Posterior cingulate gyrus (tissue), 11 donors: Measurements from ENCODE around the gene RASA2.
A peak's percentile ranks its signal among the peaks of the same experiment; 100 is the strongest.

Experiments
- DNase-seq, 10 donors: peaks; one replicate each; pipeline versions ENCODE4 v3.0.0 to v3.0.0-alpha.2; 2020 to 2021; ENCODE audit warnings: mixed read lengths in 3 of 10
- intact Hi-C: fragments of 100-400 bp; cut with DNase I; formaldehyde crosslinking; loops from one replicate; pipeline ENCODE4 v1.15.1; 2023

The RASA2 gene, protein sequence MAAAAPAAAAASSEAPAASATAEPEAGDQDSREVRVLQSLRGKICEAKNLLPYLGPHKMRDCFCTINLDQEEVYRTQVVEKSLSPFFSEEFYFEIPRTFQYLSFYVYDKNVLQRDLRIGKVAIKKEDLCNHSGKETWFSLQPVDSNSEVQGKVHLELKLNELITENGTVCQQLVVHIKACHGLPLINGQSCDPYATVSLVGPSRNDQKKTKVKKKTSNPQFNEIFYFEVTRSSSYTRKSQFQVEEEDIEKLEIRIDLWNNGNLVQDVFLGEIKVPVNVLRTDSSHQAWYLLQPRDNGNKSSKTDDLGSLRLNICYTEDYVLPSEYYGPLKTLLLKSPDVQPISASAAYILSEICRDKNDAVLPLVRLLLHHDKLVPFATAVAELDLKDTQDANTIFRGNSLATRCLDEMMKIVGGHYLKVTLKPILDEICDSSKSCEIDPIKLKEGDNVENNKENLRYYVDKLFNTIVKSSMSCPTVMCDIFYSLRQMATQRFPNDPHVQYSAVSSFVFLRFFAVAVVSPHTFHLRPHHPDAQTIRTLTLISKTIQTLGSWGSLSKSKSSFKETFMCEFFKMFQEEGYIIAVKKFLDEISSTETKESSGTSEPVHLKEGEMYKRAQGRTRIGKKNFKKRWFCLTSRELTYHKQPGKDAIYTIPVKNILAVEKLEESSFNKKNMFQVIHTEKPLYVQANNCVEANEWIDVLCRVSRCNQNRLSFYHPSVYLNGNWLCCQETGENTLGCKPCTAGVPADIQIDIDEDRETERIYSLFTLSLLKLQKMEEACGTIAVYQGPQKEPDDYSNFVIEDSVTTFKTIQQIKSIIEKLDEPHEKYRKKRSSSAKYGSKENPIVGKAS

DNA sequence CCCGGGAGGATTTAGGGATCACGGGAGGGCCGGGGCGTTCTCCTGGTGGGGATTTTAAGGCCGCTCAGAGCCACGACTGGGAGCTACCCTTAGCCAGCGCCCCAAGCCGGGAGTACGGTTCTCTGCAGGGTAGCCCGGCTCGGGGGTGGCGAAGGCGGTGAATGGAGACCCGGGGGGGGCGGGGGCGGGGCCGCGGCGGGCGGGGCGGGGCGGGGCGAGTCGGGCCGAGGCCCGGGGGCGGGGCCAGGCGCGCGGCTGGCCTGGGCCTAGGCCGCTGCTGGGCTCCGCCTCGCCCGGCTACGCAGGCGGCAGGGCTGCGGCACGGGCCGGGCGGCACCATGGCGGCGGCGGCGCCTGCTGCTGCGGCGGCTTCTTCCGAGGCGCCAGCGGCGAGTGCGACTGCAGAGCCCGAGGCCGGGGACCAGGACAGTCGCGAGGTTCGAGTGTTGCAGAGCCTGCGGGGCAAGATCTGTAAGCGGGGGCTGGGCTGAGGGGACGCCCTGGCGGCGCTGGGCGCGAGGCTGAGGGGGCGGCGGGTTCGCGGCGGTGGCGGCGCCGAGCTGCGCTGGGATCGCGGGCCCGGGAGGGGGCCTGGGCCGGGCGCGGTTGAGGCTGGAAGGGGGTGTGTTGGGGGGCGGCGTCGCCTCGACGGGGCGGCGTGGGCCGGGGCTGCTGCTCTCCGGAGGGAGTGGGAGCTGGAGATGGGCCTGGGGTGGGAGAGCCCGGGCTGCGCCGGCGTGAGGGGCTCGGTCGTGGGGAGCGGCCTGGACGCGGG is at the start of gene RASA2:
Gene RASA2, plus strand, starts transcription at position 282 of the 775 bp plus-strand sequence. Its CDS starts 57 bp downstream, at position 339.
- DNase-seq = peak; percentile 47 to 96 (median 72)
- intact Hi-C loops = no loop called here

DNA sequence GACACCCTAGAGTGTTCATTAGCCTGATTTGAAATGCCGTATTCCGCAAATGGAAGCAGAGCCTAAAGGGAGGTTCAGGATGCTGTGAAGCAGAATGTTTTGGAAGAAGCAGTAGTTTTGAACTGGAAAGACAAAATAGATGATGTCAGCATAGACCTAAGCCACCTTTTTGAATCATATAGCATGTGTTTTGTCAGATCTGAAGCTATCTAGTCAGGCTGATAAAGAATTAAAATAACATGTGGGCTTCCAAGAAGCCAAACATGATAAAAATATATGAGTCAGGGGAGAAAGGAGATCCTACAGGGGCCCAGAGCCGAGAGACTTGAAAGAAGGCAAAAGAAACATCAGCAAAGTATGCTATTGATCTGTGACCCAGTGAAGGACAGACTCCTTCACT is 47.2 kb upstream of the RASA2 start:
- DNase-seq = no peak
- intact Hi-C loops = no loop called here

DNA sequence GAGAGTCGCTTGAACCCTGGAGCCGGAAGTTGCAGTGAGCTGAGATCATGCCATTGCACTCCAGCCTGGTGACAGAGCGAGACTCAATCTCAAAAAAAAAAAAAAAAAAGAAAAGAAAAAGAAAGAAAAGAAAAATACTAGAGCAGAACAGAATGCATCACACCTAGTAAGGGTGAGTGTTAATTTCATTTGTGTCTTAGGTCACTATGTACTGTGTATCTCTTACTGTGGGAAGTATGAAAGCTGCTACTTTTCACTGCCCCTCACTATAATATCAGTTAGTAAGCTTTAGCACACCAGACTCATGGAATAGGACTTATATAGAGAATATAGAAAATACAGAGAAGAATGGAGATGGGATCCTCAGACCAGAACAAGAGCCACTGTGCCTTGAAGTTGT is 45.9 kb upstream of the RASA2 start:
- no peak for DNase-seq
- intact Hi-C loops = no loop called here

DNA sequence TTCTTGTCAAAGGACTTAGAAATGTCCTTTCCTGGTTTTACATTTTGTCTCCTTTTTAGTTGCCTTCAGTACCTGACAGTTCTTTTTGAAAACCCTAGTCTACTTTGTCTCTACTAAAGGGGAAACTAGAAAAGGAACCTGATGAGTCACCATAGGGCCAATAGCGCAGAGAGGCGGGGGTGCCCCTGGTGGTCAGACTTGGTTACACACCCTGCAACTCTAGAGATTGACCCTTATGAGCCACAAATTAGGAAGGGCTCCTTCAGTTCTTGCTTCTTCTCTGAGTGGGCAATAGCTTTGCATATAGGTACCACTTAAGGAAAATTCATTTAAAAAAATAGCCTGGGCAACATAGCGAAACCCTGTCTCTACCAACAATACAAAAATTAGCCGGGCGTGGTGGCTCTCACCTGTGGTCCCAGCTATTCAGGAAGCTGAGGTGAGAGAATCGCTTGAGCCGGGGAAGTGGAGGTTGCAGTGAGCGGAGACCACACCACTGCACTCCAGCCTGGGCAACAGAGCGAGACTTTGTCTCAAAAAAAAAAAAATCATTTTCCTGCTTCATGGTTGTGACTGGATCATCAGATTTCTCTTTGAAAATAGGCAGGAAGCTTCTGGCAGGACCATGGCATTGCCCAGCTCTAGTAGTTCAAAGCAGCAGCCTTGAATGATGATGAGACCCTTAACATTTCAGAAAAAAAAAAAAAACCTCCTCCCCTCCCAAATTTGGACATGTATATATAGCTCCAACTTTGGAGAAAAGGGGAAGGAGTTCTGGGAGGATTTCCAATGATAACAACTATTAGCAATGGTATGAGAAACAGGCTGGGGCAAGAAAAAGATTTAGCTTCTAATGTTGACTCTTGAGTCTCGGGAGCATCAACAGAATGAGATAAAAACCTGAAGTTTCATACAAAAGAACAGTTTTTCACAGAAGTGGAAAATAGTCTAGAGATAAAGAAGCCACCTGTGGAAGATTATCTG is 45.2 kb upstream of the RASA2 start:
- intact Hi-C loops = no loop called here

DNA sequence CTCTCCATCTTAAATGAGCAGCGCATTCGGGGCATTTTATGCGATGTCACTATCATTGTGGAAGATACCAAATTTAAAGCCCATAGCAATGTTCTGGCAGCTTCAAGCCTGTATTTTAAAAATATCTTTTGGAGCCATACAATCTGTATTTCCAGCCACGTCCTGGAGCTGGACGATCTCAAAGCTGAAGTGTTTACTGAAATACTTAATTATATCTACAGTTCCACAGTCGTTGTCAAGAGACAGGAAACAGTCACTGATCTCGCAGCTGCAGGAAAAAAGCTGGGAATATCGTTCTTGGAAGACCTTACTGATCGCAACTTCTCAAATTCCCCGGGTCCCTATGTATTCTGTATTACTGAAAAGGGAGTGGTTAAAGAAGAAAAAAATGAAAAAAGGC is 44.4 kb upstream of the RASA2 start:
- intact Hi-C loops = no loop called here
- DNase-seq = no peak

More for the DNA sequence above, 45.2 kb upstream of the RASA2 start:
- DNase-seq = peak in 8 of 10 donors; percentile 41 to 94 (median 52)

DNA sequence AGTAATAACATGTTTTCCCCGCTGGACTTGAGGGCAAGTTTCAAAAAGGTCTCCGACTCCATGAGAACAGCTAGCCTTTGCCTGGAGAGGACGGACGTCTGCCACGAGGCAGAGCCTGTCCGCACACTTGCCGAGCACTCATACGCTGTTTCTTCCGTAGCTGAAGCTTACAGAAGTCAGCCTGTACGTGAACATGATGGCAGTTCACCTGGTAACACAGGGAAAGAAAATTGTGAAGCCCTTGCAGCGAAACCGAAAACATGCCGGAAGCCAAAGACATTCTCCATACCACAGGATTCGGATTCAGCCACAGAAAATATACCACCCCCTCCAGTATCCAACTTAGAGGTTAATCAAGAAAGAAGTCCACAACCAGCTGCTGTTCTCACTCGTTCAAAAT is 43.9 kb upstream of the RASA2 start:
- intact Hi-C loops = no loop called here
- no peak for DNase-seq

DNA sequence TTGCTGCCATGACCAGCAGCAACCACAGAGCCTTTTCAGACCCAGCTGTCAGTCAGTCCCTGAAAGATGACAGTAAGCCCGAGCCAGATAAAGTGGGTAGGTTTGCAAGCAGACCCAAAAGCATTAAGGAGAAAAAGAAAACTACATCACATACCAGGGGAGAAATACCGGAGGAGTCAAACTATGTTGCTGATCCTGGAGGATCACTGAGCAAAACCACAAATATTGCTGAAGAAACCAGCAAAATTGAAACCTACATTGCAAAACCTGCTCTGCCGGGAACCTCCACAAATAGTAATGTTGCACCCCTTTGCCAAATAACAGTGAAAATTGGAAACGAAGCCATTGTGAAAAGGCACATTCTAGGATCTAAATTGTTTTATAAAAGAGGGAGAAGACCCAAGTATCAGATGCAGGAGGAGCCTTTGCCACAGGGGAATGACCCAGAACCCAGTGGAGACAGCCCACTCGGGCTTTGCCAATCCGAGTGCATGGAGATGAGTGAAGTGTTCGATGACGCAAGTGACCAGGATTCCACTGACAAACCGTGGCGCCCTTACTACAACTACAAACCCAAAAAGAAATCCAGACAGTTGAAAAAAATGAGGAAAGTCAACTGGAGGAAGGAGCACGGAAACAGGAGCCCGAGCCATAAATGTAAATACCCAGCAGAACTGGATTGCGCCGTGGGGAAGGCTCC is 42.1 kb upstream of the RASA2 start:
- peak in 1 of 10 donors; percentile 29 for DNase-seq
- intact Hi-C loops = no loop called here

DNA sequence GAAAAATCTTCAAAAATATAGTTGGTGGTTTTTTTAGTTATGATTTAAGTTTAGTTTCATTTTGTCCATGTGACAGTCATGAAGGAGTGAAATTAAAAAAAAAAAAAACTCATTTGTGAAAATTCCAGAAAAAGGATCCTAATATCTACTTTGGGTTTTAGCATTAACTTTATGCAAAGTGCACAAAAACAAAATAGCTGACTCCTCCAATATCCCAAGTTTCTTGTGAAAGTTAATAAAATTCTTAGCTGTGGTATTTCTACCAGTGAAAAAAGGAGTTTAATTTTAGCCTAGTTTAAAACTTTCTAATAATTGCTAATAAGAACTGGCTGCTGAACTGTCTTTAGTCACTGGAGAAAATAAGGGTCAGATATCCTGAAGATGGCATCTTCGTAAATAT is 40.8 kb upstream of the RASA2 start:
- intact Hi-C loops = no loop called here
- DNase-seq = no peak

DNA sequence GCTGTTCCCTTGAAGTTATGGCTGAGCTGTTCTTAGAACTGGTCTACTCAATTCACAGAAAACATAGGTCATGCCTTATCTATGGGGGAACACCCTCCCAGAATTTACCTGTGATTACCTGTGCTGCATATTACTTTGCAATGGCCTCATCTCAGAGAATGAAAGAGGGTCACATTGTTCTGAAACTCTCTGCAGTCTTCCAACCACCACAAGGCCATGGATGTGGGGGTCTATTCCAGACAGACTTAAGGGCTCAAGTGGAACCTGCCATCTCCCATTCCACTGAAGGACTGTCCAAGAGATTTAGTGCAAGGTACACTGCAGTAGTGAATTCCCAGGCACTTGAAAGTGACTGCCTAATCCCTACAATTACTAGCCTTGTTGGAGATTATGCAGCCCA is 40.1 kb upstream of the RASA2 start:
- no peak for DNase-seq
- intact Hi-C loops = no loop called here

DNA sequence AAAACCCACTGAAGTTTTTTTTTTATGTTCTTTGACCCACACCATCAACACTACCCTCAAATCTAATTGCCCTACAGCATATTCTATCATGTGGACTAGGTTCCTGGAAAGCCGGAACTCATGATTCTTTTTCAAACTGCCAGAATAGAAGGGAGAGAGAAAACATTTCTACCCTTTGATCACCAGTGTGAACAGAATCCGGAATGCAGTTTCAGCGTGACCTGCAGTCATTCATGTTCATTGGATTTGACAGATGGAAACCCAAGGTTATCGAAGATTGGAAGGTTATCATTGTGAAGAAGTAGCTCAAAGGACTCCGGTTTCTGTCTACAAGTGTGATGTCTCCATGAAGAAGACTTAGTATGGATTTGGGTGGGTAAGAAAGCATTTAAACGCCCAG is 39.4 kb upstream of the RASA2 start:
- DNase-seq = no peak
- intact Hi-C loops = no loop called here

DNA sequence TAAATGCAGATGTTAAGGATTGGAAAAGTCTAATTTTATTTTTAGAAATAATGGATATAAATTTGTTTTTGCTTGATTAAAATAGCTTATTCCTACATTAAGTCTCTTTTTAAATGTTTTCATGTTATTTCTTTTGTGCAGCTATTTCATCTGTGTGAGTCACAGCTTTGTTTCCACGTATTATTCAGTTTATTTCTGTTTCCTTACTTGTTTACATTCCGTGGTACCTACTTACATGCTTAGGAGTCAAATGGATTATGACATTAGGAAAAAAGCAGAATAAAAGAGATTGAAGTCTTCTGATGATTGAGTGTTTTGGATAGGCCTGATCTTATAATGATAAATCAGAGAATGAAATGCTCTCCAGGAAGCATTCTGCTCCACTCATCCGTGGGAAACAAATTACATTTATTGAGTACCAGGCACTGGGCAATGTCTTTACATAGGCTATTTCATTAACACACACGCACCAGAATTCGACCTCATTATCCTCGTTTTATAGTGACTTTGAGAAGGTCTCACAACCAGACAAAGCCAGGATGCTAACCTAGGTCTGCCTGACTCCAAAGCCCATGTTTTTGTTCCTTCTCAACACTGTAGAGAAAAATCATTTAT is 38.1 kb upstream of the RASA2 start:
- intact Hi-C loops = no loop called here
- no peak for DNase-seq

DNA sequence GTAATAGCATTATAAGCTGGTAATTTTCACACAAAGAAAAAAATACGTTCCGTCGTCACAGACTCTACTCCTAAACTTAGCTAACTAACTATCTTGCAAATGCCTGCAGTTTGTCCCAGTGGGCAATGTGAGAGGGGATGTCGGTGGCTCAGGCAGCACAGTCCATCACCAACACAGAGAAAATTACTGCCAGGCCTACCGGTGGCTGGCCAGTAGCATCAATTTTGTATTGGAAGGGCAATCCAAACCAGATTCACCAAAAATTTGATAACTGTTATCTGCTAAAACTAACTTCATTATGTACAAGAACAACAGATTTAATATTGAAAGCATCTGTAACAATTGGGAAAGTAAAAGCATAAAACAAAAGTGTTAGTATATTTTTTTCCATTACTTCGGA is 37.4 kb upstream of the RASA2 start:
- intact Hi-C loops = no loop called here
- no peak for DNase-seq

DNA sequence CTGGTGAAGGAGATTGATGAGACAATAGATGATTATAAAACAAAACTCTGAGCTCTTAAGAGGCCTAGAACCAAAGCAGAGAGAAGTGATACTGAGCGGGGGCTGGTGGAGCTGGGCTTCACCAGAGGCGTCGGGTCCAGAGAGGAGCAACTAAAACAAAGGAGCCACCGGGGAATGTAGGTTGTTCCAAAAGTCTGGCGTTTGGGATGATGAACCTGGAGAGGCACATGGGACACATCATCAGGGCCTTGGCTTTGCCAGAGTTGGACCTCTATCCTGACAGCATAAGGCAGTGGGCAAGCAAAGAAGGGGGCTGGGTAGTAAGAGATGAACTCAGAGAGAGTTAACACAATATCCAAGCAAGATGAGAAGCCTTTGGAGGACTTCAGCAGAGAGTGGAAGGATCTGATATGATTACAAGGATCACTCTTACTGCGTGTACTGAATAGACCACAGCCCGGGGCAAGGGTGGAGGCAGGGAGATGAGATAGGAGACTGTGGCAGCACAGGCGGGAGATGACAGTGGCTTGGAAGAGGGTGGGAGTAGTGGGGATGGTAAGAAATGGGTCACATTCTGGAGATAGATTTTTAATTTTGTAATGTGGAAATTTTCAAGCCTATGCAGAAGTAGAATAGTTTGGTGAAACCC is 36.0 kb upstream of the RASA2 start:
- peak in 1 of 10 donors; percentile 21 for DNase-seq
- intact Hi-C loops = loop anchor here (5.0 kb wide), 1 partner anchor 39 kb away; no protein-coding TSS in a partner anchor

DNA sequence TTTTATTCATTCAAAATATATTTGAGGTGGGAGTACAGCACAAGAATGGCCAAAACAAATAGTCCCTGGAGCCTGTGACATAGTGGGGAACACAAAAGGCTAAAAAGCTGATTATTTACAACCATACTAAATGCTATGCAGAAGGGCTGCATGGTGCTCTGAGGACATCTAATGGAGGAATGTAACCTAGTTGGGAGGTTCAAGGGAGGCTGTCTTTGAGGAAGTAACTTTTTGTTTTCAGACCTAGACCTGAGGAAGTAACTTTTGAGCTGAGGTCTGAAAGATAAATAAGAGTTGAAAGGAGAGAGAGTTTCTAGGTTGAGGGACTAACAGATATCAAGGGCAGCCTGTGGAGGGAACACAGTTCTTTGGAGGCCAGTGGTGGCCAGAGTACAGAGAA is 34.8 kb upstream of the RASA2 start:
- intact Hi-C loops = loop anchor here (1.0 to 5.0 kb wide), 4 partner anchors 40 to 149 kb away; no protein-coding TSS in a partner anchor
- peak in 1 of 10 donors; percentile 44 for DNase-seq

DNA sequence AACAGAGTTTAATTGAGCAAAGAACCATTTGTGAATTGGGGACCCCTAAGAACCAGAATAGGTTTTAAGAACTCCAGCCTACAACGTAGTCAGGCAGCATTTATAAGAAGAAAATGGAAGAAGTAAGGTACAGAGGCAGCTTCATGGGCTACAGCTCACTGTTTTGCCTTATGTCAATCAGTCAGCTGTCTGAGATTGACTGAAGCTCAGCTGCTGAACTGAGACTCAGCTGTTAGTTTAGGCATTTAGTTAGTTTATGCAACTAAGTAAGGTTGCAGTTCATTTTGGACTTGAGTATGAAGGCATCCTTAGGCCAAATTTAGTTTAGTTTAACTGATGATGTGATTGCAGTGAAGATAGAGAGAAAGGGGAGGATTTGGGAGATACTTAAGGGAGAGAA is 34.1 kb upstream of the RASA2 start:
- intact Hi-C loops = loop anchor here (1.0 to 5.0 kb wide), 4 partner anchors 40 to 150 kb away; no protein-coding TSS in a partner anchor
- no peak for DNase-seq

DNA sequence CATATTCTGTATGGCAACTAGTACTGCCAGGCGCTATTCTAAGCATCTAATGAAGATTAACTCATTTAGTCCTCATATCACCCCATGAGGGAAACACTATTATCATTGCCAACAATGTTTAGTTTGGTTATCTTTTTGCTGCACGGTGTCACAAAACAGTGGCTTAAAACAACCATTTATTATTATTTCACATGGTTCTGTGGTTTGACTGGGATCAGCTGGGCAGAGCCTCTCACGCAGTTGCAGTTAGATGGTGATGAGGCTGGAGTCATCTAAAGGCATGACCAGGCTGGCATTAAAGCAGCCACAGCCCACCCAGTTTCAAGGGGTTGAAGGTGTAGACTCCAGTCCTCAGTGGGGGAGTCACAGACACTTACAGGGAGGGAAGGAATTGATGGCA is 32.8 kb upstream of the RASA2 start:
- intact Hi-C loops = loop anchor here (5.0 kb wide), 1 partner anchor 42 kb away; no protein-coding TSS in a partner anchor
- DNase-seq = no peak

DNA sequence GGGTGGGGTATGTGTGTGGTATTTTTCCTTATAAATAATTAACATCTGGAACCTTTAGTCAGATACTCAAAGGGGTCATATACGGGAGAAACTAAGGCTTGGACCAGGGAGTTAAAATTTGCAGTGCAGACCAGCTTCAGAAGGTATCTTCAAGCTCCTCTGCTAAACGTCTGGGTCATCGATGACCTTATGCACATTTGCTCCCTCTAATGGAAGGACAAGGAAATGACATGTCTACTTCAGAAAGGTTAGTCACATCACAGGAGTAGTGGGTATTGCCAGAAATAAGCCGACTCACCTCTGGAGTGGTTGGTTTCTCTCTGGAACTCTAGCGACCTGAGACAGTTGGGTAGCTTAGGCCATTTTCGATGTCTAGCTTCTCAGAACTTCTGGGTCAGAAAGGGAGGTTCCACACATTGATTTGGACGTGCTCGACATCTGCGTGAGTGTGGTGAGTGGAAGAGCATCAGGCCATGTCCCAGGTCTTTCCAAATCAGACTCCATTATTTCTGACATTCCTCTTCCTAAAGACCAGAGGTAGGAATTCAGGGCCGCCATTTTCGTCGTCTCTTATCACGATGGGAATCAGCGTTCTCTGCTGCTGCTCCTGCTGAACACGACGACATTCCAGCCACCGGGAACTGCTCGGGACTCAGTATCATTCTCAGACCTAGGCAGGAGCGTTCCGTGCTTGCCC is 31.8 kb upstream of the RASA2 start:
- DNase-seq = no peak
- intact Hi-C loops = loop anchor here (5.0 kb wide), 1 partner anchor 43 kb away; no protein-coding TSS in a partner anchor
